Prostate gland (tissue), 2 donors: ENCODE data around the gene MAGI2.

Experiments
- CTCF ChIP-seq, 4 experiments: fragments of 200-600 bp in 2 of 4; fragments of 450-650 bp in 2 of 4; sonication (generic) in 2 of 4; IDR thresholded peaks; 1 replicate in 3 of 4; 2 replicates in 1 of 4; pipeline ENCODE4 v1.5.1; 2016 to 2019; ENCODE audit warnings: antibody characterized with exemption in 4 of 4, mild to moderate bottlenecking in 2 of 4, moderate library complexity in 2 of 4
- POLR2A ChIP-seq: fragments of 450-650 bp; IDR thresholded peaks from one replicate; pipeline ENCODE4 v1.6.1; 2016; ENCODE audit warnings: antibody characterized with exemption, mild to moderate bottlenecking
- POLR2AphosphoS5 ChIP-seq: sonication (generic); formaldehyde crosslinking; IDR thresholded peaks from one replicate; pipeline ENCODE4 v1.6.1; 2017; ENCODE audit warnings: antibody characterized with exemption

GRCh38 chr7:78039790-78040776 lies 1413.4 kb downstream of the MAGI2 start:
- no peak for TF ChIP-seq POLR2A
- TF ChIP-seq POLR2AphosphoS5 = no peak
- TF ChIP-seq CTCF (IDR thresholded peaks at IDR 0.05) = peak in 2 of 4 experiments; percentile 15 to 27
